NOMO-1 treated with dmso at 0.1 percent for 144 hours (cell line): ENCODE data around the gene LRTM2.

Experiments used
- DNase-seq: peaks from one replicate; lab custom pipeline; 2025; ENCODE audit not compliant: unreplicated experiment; lab: John Stamatoyannopoulos, UW

Gene LRTM2

GRCh38 chr12:1797991-1798640 is 22.2 kb upstream of the LRTM2 start:
- DNase-seq, result no peak

GRCh38 chr12:1798641-1799020 is 21.7 kb upstream of the LRTM2 start:
- DNase-seq, result no peak

GRCh38 chr12:1799051-1799881 is 21.1 kb upstream of the LRTM2 start:
- DNase-seq, result no peak

- DNase-seq, result no peak
Observed at GRCh38 chr12:1799882-1800400, 20.4 kb upstream of the LRTM2 start.

- no peak for DNase-seq
Observed at GRCh38 chr12:1800401-1801302, 19.7 kb upstream of the LRTM2 start.

GRCh38 chr12:1801303-1801975 is 18.9 kb upstream of the LRTM2 start:
- no peak for DNase-seq

GRCh38 chr12:1803736-1804135 is 16.6 kb upstream of the LRTM2 start:
- DNase-seq, result no peak

- peak; percentile 61 for DNase-seq
Observed at GRCh38 chr12:1804545-1805332, 15.6 kb upstream of the LRTM2 start.

- no peak for DNase-seq
Observed at GRCh38 chr12:1805441-1806081, 14.8 kb upstream of the LRTM2 start.

GRCh38 chr12:1806301-1807086 is 13.9 kb upstream of the LRTM2 start:
- DNase-seq, result no peak

- DNase-seq, result no peak
Observed at GRCh38 chr12:1807087-1807860, 13.1 kb upstream of the LRTM2 start.

GRCh38 chr12:1808036-1808797 is 12.1 kb upstream of the LRTM2 start:
- no peak for DNase-seq

- DNase-seq, result no peak
Observed at GRCh38 chr12:1808798-1809480, 11.4 kb upstream of the LRTM2 start.

GRCh38 chr12:1809591-1810190 is 10.7 kb upstream of the LRTM2 start:
- no peak for DNase-seq

- no peak for DNase-seq
Observed at GRCh38 chr12:1810201-1810930, 10.0 kb upstream of the LRTM2 start.

GRCh38 chr12:1810931-1811280 is 9.5 kb upstream of the LRTM2 start:
- DNase-seq, result no peak
